GM13977 (cell line): Measurements from ENCODE around the gene SWT1.

Experiments
- DNase-seq: peaks from one replicate; pipeline ENCODE4 v3.0.0; 2012; ENCODE audit warnings: low spot score
- in situ Hi-C: fragments of 300-500 bp; cut with MboI; formaldehyde crosslinking; loops from one replicate; pipeline ENCODE4 v1.12.0; 2022; ENCODE audit warnings: low sequenced_read_pairs, low pct_unique_long_range_greater_than_20kb, mixed read lengths, inconsistent platforms; ENCODE audit not compliant: unreplicated experiment
- TF ChIP-seq, protein P1 (sequence below): IDR thresholded peaks from 2 replicates; pipeline ENCODE4 v1.5.1; 2012; ENCODE audit warnings: mild to moderate bottlenecking, control low read depth; ENCODE audit not compliant: insufficient read depth; ENCODE audit errors: extremely low read depth, missing control alignments

Gene SWT1

DNA sequence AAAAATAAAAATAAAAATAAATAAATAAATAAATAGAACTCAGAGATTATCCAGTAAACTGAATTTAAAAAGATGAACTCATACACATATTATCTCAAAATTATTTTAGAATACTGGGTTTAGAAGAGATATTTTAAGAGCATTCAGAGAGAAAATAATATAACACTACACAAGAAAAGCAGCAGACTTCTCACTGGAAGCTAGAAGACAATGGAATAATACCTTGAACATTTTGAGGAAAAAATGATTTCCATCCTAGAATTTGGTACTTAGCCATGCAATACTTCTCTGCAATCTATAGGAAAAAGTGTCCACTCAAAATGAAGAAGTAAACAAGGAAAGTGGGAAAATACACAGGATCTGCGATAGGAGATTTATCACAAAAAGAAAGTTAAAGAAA lies 24.4 kb upstream of the SWT1 start:
- TF ChIP-seq, protein P1, sequence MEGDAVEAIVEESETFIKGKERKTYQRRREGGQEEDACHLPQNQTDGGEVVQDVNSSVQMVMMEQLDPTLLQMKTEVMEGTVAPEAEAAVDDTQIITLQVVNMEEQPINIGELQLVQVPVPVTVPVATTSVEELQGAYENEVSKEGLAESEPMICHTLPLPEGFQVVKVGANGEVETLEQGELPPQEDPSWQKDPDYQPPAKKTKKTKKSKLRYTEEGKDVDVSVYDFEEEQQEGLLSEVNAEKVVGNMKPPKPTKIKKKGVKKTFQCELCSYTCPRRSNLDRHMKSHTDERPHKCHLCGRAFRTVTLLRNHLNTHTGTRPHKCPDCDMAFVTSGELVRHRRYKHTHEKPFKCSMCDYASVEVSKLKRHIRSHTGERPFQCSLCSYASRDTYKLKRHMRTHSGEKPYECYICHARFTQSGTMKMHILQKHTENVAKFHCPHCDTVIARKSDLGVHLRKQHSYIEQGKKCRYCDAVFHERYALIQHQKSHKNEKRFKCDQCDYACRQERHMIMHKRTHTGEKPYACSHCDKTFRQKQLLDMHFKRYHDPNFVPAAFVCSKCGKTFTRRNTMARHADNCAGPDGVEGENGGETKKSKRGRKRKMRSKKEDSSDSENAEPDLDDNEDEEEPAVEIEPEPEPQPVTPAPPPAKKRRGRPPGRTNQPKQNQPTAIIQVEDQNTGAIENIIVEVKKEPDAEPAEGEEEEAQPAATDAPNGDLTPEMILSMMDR, result no peak
- no peak for DNase-seq
- in situ Hi-C loops, result no loop called here

DNA sequence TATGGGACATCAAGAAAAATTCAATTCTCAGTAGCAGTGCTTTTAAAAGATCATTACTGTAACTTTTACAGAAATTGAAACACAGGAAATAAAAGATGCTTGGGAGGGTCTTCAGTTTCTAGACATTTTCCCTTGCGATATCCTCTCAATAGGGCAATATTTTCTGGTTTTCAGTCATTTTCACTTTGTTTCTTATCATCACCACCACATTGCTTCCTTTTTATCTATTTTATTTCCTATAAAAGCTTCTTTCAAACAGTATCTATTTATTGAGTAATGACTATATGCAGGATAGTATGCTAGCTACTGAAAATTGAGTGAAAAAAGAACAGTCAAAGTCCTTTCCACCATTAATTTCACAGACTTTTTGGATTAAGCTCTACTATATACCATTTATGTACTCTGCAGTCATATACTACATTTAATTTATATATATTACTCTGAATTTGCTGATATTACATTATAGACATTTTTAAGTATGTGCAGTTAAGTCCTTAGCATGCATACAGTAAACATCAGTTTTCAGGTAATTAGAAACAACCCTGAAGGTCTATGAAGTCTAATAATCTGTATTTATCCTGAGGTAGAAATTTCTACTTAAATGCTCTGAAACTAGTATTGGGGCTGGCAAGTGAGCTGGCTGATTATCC lies 18.9 kb upstream of the SWT1 start:
- in situ Hi-C loops, result no loop called here
- TF ChIP-seq, protein P1, result no peak
- no peak for DNase-seq

DNA sequence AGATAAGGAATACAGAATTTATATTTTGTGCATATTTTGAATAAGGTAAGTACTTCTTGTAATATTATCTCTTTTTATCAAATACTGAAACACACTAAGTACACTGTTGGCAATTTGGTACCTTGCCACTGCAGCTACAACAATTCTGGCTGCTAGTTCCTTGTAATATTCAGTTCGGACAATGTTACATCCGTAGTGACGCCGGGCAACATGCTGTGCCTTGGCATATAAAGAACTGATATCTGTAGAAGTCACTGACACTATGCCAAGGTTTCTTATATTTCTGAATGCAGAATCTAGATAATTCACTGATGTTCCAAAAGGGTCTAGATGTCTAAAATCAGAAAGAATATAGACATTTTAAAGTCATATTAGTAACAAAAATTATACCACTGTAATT lies 17.7 kb upstream of the SWT1 start:
- in situ Hi-C loops, result no loop called here
- DNase-seq, result no peak
- TF ChIP-seq, protein P1, result no peak

DNA sequence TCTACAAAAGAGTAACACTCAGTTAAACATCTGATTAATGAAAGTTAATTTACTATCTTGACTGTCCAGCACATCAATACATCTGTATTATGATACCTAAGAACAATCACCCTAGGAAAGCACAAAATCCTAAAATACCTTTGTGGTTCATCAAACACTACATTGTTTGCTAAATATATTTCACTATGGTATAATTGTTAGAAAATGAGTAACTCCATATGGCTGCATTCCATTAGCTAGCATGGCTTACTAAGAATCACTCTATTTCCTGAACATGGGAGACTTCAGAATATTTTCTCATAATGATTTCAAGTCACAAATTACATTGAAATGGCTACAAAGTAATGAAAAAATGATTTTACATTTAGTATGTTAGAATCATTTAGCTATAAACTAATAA lies 12.7 kb upstream of the SWT1 start:
- in situ Hi-C loops, result no loop called here
- DNase-seq, result no peak
- TF ChIP-seq, protein P1, result no peak

DNA sequence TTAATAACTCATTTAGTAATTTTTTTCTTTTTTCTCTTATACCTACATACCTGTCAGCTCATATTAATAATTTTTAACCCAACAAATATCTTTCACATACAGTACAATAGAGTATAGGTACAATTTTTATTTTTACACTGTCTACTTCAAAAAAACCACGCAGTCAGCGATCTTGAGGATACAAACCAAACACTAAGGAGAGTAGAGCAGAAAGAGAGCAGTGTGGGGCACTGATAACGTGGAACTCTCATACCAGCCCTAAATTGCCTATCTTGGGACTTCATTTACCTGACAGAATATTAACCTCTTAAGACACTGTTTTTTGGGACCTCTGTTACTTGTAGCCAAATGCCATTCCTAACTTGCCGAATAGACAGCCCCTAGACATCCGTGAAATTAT lies 5.8 kb upstream of the SWT1 start:
- in situ Hi-C loops, result loop anchor here (25.0 kb wide), 1 partner anchor 339 kb away; no protein-coding TSS in a partner anchor
- DNase-seq, result no peak

DNA sequence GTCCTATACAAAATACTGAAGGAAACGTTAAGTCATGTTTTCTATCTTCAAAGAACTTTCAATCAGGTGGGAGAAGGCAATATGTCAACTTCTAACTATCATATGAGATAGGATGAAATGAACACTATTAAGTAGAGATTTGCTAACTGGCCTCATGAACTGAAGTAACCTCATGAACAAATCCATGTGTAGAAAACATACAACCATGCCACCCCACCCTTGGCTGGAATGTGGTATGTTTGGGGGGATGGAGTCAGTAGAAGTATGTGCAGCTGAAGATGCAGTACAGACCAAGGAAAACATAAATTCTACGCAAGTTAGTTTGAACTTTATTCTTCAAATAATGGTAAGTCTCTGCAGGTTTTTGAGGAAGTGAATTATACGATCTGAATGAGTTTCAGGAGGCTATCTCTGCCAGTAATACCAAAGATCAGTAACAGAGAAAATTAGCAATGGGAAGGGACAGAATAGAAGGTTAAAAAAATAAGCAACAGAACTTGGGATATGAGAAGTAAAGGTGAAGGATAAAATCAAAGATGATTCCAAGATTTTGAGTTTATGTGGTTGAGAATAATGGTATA lies 4.7 kb upstream of the SWT1 start:
- no peak for DNase-seq
- TF ChIP-seq, protein P1, result no peak
- in situ Hi-C loops, result loop anchor here (25.0 kb wide), 1 partner anchor 340 kb away; no protein-coding TSS in a partner anchor

More for the DNA sequence above, 5.8 kb upstream of the SWT1 start:
- TF ChIP-seq, protein P1, result no peak
